GF-D8 (cell line): ENCODE results near the gene RBM38.
"Not testable (repeated sequence)": the region's sequence is repeated elsewhere in the genome, so short reads cannot be mapped to it uniquely, and the experiment has no call there.

Experiments used
- DNase-seq: peaks from one replicate; lab custom pipeline; 2025; lab: John Stamatoyannopoulos, UW

Gene RBM38

DNA sequence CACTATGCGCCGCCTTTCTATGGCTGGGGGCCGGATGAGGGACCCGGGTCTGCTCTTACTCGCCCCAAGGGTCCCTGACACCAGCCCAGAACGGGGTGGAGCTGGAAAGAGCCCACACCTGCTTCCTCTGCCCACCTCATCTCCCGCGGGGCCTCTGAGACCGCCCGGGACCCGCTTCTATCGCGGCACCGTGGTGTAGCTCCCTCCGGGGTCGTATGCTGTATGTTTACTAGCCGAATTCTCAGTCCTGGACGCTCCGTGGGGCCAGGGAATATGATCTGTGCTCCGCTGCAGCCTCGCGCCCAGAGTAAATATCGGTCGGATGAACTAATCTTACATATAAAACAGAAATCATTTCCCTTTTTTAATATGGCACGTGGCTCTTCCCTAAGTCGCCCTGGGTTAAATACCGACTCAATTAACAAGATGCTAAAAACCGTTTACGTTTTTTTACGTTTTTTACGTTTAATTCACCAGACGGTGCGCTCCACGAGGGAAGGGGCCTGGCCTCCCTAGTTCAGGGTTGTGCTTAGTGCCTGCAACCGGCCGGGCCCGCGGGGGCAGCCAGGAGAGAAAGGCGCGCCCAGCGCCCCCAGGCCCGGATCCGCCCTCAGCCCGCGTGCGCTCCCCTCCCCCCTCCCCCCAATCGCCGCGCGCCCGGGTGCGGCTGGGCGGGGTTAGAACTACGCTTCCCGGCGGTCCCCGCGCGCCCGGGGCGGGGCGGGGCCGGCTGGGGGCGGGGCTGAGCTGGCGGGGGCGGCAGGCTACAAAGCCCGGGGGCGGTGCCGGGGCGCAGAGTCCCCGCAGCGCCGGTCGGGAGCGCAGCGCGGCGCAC, at the start of gene RBM38:
TSS of gene RBM38 (plus strand) at position 793 of the 835 bp plus-strand sequence. CDS start 186 bp downstream, outside the sequence.
- peak; percentile 10 for DNase-seq

DNA sequence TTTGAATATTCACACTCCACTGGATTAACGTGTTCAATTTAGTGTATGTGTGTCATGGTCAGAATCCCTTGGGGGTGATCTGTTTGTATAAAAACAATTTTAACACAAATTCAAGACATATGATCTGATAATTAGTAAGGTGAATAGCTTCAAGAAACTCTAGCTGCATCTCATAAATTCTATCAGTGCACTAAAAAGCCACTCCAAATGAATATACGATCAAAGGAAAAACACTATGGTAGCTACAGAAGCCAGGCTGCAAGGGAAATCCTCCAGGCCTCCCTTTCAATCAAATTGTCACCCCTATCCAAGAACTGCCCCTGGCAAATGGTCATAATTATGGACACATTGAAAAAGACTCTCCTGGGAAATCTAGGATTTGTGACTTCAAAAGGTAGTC, 49.5 kb upstream of the RBM38 start:
- no peak for DNase-seq

GRCh38 chr20:57342829-57343228, 48.4 kb upstream of the RBM38 start:
- no peak for DNase-seq

DNA sequence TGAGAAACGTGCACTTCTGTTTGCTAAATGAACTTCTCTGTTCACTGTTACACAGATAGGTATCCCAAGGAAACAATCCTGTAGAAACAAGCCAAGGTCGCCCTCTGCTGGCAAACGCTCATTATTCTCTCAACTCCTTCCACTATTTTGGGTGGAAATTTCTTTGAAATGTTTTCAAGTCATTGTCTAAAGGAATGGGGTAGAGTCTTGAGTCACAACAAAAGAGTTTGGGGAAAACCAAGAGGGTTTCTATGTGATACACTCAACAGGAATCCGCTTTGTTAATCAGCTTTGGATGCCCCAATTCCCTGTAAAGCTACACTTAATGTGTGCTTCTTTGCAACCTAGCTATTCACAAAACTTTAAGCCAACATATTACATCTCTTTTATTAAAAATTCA, 44.7 kb upstream of the RBM38 start:
- DNase-seq, result no peak

GRCh38 chr20:57347393-57347792, 43.8 kb upstream of the RBM38 start:
- no peak for DNase-seq

DNA sequence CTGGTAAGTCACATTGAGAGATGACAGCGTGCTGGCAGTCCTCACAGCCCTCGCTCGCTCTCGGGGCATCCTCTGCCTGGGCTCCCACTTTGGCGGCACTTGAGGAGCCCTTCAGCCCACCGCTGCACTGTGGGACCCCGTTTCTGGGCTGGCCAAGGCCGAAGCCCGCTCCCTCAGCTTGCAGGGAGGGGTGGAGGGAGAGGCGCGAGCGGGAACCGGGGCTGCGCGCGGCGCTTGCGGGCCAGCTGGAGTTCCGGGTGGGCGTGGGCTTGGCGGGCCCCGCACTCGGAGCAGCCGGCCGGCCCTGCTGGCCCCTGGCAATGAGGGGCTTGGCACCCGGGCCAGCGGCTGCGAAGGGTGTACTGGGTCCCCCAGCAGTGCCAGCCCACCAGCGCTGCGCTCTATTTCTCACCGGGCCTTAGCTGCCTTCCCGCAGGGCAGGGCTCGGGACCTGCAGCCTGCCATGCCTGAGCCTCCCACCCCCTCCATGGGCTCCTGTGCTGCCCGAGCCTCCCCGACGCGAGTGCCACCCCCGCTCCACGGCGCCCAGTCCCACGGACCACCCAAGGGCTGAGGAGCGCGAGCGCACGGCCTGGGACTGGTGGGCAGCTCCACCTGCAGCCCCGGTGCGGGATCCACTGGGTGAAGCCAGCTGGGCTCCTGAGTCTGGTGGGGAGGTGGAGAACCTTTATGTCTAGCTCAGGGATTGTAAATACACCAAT, 42.8 kb upstream of the RBM38 start:
- DNase-seq, result not testable (repeated sequence)

GRCh38 chr20:57348922-57349574, 42.1 kb upstream of the RBM38 start:
- DNase-seq, result not testable (repeated sequence)

DNA sequence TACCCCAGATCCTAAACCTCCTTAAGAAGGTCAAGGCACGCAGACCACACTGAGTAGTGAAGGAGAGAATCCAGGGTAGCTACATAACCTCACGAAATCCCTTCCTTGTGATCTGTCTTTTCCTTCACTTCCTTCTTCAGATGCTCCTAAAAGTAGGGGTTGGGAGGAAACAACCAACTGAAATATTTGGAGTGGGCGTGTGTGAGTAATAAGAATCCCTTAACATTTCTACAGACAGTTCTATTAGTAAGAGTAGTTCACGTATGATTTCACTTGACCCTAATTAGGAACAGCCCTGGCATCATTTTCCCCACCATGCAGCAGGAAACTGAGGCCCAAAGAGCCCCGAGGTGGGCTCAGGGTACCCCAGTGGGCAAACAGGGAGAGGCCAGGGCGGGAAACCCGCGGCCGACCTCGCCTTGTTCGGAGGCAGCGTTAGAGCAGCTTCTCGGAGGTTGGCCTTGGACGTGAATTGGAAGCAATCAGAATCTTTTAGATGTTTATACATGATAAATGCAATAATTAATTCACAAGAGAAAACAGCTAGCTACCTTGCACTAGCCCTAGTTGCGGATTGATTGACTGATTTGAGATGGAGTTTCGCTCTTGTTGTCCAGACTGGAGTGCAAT, 41.0 kb upstream of the RBM38 start:
- no peak for DNase-seq

- not testable (repeated sequence) for DNase-seq
Measured at GRCh38 chr20:57350726-57351041, 40.5 kb upstream of the RBM38 start.

- peak; percentile 75 for DNase-seq
Measured at GRCh38 chr20:57351042-57351783, 40.0 kb upstream of the RBM38 start, which contains the start of gene RAE1. TSS of gene RAE1 (plus strand) at chr20:57351255. CDS start at chr20:57354039, 2,784 bp downstream.

- DNase-seq, result no peak
Measured at GRCh38 chr20:57352305-57352704, 38.9 kb upstream of the RBM38 start.

DNA sequence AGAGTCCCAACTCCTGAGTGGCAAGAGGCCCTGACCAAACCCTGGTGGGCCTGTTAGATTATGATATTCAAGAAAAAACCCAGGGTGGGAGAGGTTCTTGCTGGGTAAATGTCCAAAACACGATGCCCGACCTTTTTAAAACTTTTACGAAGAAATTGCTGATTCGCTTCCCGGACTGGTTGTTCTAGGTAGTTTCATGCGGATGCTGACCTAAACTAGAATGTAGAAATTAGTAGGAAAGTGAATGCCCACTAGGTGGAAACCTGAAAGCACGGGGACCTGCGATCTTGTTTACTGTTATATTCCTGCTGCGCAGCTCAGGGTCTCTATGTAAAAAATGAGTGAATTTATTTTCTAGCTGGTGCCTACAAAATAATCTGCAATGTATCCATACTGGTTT, 37.8 kb upstream of the RBM38 start:
- DNase-seq, result no peak

GRCh38 chr20:57361517-57361916, 29.7 kb upstream of the RBM38 start:
- DNase-seq, result no peak

DNA sequence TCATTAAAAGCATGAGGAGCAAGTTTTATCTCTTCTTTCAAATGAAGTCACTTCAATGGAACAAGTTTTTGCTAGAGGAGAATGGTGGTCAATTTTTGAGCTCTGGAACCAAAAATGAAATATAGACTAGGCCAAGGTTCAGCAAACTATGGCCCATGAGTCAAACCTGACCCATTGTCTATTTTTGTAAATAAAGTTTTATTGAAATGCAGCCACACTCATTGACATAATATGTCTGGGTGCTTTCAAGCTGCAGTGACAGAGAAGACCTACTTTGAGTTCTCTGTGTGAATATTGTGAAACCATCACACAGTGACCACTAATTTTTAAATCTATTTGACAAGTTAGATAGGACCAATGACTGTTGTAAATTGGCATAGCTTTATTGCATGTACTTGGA, 26.7 kb upstream of the RBM38 start:
- no peak for DNase-seq

GRCh38 chr20:57369596-57369995, 21.6 kb upstream of the RBM38 start:
- no peak for DNase-seq

DNA sequence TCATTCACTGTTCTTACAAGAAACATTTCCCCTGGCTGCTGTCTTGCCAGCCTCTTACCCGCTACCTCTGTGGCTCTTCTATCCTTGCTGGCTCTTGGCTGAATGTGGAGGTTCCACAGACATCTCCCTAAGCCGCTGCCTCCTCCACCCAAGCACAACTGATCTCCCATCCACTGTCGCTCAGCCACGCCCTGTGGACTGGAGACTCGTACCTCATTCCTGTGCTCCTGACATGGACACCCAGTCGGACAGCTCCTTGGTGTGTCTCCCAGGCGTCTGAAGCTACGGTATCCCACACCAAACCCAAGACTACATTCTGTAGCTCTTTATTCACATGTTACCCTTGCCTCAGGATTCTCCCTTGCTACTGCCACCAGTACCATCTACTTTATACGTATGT, 20.9 kb upstream of the RBM38 start:
- no peak for DNase-seq

- DNase-seq, result no peak
Measured at GRCh38 chr20:57371363-57371762, 19.8 kb upstream of the RBM38 start.

DNA sequence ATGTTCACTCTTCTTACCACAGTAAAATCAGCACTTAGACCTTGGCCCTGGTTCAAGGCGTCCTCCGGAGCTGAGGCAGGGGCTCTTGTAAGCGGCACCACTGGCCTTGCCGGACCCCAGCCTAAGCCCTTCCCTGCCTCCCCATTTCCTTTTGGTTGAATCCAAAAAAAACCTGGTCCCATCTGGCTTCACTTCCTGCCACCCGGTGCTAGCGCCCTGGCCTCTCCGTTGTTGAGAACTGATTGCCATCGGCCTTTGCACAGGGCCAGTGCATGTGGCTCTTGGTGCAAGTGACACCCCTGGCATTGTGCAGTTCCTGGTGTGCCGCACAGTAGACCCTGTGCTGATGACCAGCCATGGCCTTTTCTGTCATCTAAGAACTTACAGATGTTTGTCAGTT, 19.0 kb upstream of the RBM38 start:
- no peak for DNase-seq

DNA sequence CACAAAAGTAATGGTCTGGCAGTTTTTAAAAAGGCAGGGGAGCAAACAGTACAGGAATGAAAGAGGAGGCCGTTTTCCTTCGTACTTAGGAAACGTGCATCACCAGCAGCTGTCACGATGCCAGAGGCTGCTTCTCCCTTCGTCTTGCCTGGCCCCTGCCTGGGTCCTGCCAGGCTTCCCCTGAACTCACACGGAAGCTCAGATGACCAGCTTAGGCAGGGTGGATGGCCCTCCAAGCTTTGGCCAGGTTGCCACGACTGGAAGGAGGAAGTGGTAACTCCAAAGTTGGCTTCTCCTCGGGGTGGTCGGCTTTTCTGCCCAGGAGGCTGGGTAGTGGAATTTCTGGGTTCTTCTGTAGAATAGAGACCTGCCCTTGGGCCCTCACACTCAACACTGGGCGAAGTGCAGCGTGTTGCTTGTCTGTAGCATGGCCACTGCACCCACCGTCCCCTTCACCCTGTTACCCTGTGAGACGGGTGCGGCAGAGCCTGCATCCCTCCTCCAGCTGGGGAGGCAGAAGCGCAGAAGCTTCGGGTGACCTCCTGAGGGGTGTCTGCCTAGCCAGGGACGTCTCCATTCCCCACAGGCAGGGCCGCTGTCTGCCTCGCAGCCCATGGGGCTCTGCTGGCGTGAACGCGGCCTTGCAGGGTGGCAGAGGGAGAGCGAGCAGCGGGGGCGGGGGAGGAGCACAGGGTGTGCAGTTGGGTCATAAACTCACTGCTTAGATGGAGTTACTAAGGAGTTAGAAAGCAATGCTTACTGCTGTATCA, 18.4 kb upstream of the RBM38 start:
- DNase-seq, result no peak

DNA sequence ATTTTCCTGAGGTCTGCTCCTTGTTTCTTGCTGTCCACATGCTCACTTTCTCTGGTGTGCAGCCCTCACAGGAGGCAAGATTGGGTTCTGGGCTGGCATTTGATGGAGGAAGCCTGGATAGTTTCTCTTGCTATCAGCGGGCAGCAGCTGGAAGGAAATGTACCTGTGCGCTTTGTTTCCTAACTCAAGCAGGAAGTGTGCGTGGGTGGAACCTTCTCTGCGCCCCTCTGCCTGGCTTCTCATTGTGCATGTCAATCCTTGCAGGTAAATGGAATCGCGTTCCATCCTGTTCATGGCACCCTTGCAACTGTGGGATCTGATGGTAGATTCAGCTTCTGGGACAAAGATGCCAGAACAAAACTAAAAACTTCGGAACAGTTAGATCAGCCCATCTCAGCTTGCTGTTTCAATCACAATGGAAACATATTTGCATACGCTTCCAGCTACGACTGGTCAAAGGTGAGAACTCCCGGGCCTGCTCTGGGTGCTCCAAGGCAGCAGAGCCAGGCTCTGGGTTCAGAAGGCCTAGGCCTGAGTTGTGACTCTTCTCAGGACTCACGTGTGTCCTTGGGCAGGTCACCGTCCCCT, 16.8 kb upstream of the RBM38 start:
- DNase-seq, result no peak
